Measurements from ENCODE around the gene PSMD1.

- TF ChIP-seq POLR2A (IDR thresholded peaks at IDR 0.05) (no peak), CTCF (IDR thresholded peaks at IDR 0.05) (no peak)
Observed at GRCh38 chr2:231203087-231203486, 146.4 kb downstream of the PSMD1 start.

Measured in esophagus squamous epithelium (tissue), 4 donors.